Right lobe of liver (tissue), 6 donors: ENCODE data around the gene GAS2L2. TPM values are rescaled to one million over a fixed set of nuclear protein-coding genes. Genes with fewer than 3 reads are reported as not detected.

ENCODE experiments used
- ATAC-seq, 4 donors: fragments of 200-7000 bp; cut with Tn5 transposase; one replicate each; pipeline ENCODE4 v1.9.1; 2020; ENCODE audit warnings: mild to moderate bottlenecking in 4 of 4, moderate library complexity in 4 of 4
- DNase-seq, 3 donors: peaks; one replicate each; pipeline ENCODE4 v3.0.0-alpha.2; 2020
- H3K27ac ChIP-seq, 3 donors: fragments of 200-600 bp; one replicate each; pipeline ENCODE4 v1.8.0; 2022
- H3K27me3 ChIP-seq, 2 donors: fragments of 200-600 bp; one replicate each; pipeline ENCODE4 v1.8.0; 2022
- H3K36me3 ChIP-seq, 4 donors: fragments of 200-600 bp; sonication (generic) in 1 of 4; one replicate each; pipeline versions ENCODE4 v1.5.1 to v1.8.0; 2017 to 2022; ENCODE audit warnings: control low read depth in 1 of 4
- H3K4me1 ChIP-seq, 4 donors: fragments of 200-600 bp; sonication (generic) in 1 of 4; one replicate each; pipeline versions ENCODE4 v1.5.1 to v1.8.0; 2017 to 2022; ENCODE audit warnings: control low read depth in 1 of 4
- H3K4me3 ChIP-seq, 3 donors: fragments of 200-600 bp; one replicate each; pipeline ENCODE4 v1.8.0; 2022
- H3K9me3 ChIP-seq, 4 donors: fragments of 200-600 bp; sonication (generic) in 1 of 4; one replicate each; pipeline versions ENCODE4 v1.5.1 to v1.8.0; 2017 to 2022; ENCODE audit warnings: control low read depth in 1 of 4
- CTCF ChIP-seq, 4 donors: fragments of 200-600 bp in 3 of 4; fragments of 450-650 bp in 1 of 4; IDR thresholded peaks; one replicate each; pipeline versions ENCODE4 v1.5.1 to v1.8.0; 2016 to 2022; ENCODE audit warnings: antibody characterized with exemption in 4 of 4, mild to moderate bottlenecking in 2 of 4
- POLR2A ChIP-seq: fragments of 450-650 bp; IDR thresholded peaks from one replicate; pipeline ENCODE4 v1.6.1; 2017; ENCODE audit warnings: antibody characterized with exemption, mild to moderate bottlenecking
- WGBS: methylation state at CpG from one replicate; pipeline ENCODE4 v1.1.6; 2018; ENCODE audit warnings: low coverage, low lambda C conversion rate; ENCODE audit not compliant: insufficient coverage; ENCODE audit errors: missing lambda C conversion rate; 5-methylcytosine and 5-hydroxymethylcytosine counted together
- intact Hi-C, 2 donors: fragments of 100-400 bp; cut with DNase I; formaldehyde crosslinking; loops; one replicate each; pipeline versions ENCODE4 v1.11.2 to v1.14.1; 2022
- long read RNA-seq: library from polyadenylated mRNA; unstranded; transcript quantifications from one replicate; pipeline ENCODE4 v2.0.0, GENCODE V29; 2019
- total RNA-seq, 6 experiments: library from RNA; depleted of rRNA in 2 of 6; stranded (reverse); fragments of >200 nt in 2 of 6; fragmentation: NEBNext Ultra II Directional in 3 of 6; extraction: Animal tissue kit (Norgen Biotek cat#: 25700) in 3 of 6; gene quantifications; one replicate each; pipeline versions ENCODE4 v1.1.0 to v1.2.4, GENCODE V29; 2016 to 2023
- donor health status: DM: no; HTN: yes; CAD: no.
- donor health status: DM: no; HTN: no; CAD: no.
- donor health status: DM: no; HTN: no; CAD: no.
- donor health status: DM: no; HTN: yes; CAD: no.
- donor health status: DM: no; HTN: yes; CAD: no.

GAS2L2 gene
- not detected for total RNA-seq
- long read RNA-seq = 0 reads

- no peak for DNase-seq
Measured at GRCh38 chr17:35752945-35753764, at the start of gene GAS2L2. Gene GAS2L2 (minus strand): TSS chr17:35753239. CDS start chr17:35752850, 389 bp downstream.

GRCh38 chr17:35801583-35802224, 48.7 kb upstream of the GAS2L2 start:
- ATAC-seq = no peak
- H3K4me3 ChIP-seq = no peak overlapping the region
- no peaks in the 10 kb centered on the region for H3K27me3 ChIP-seq
- intact Hi-C loops = no loop called here
- TF ChIP-seq CTCF (IDR thresholded peaks at IDR 0.05) (no peak), POLR2A (no peak)
- no peaks in the 10 kb centered on the region for H3K36me3 ChIP-seq
- peak in 1 of 3 donors; percentile 44 for DNase-seq
- 73% methylated on average over 4 of the region's 9 CpGs for WGBS
- H3K9me3 ChIP-seq = no peaks in the 10 kb centered on the region
- peaks cover 0 to 11% (median 0%) of the 10 kb centered on the region in 4 donors for H3K4me1 ChIP-seq
- H3K27ac ChIP-seq = no peak overlapping the region

More at GRCh38 chr17:35752945-35753764, at the start of gene GAS2L2:
- Histone ChIP-seq H3K36me3 (no peaks in the 10 kb centered on the region), H3K4me3 (no peak within 1 kb of the TSS), H3K9me3 (no peaks in the 10 kb centered on the region), H3K27ac (no peak within 1 kb of the TSS), H3K4me1 (peaks cover 0 to 4% (median 0%) of the 10 kb centered on the region in 4 donors), H3K27me3 (no peaks in the 10 kb centered on the region)
- 57% methylated on average over 6 of the region's 9 CpGs for WGBS
- TF ChIP-seq CTCF (IDR thresholded peaks at IDR 0.05) = no peak
- TF ChIP-seq POLR2A = no peak
- intact Hi-C loops = no loop called here
- no peak for ATAC-seq

- TF ChIP-seq CTCF (IDR thresholded peaks at IDR 0.05) (no peak), POLR2A (no peak)
- H3K27me3 ChIP-seq = peaks cover 2 to 10% of the 10 kb centered on the region in 2 donors
- H3K9me3 ChIP-seq = no peaks in the 10 kb centered on the region
- H3K27ac ChIP-seq = no peak overlapping the region
- ATAC-seq (peak; percentile 81 to 86 (median 84)), DNase-seq (peak; percentile 82 to 95 (median 93))
- intact Hi-C loops = no loop called here
- H3K4me1 ChIP-seq = peaks cover 0 to 20% (median 3%) of the 10 kb centered on the region in 4 donors
- no peak overlapping the region for H3K4me3 ChIP-seq
- no peaks in the 10 kb centered on the region for H3K36me3 ChIP-seq
Measured at GRCh38 chr17:35799942-35800341, 46.9 kb upstream of the GAS2L2 start.

GRCh38 chr17:35797918-35798317, 44.9 kb upstream of the GAS2L2 start:
- no peaks in the 10 kb centered on the region for H3K9me3 ChIP-seq
- no peak overlapping the region for H3K27ac ChIP-seq
- H3K4me1 ChIP-seq = peaks cover 0 to 16% (median 3%) of the 10 kb centered on the region in 4 donors
- H3K27me3 ChIP-seq = peaks cover 6 to 14% of the 10 kb centered on the region in 2 donors
- no peaks in the 10 kb centered on the region for H3K36me3 ChIP-seq
- DNase-seq (no peak), ATAC-seq (no peak)
- 76% methylated on average over 5 of the region's 5 CpGs for WGBS
- H3K4me3 ChIP-seq = no peak overlapping the region
- TF ChIP-seq CTCF (IDR thresholded peaks at IDR 0.05) (no peak), POLR2A (no peak)
- intact Hi-C loops = no loop called here
